HG02763 (cell line): Measurements from ENCODE around the gene MAP7D2.
A peak's percentile ranks its signal among the peaks of the same experiment; 100 is the strongest.
"Not testable (repeated sequence)": the region's sequence is repeated elsewhere in the genome, so short reads cannot be mapped to it uniquely, and the experiment has no call there.

Experiments
- ATAC-seq: cut with Tn5 transposase; IDR thresholded peaks from one replicate; pipeline ENCODE4 v1.9.1; 2021; ENCODE audit warnings: mild to moderate bottlenecking, moderate library complexity; ENCODE audit not compliant: unreplicated experiment

MAP7D2 gene

DNA sequence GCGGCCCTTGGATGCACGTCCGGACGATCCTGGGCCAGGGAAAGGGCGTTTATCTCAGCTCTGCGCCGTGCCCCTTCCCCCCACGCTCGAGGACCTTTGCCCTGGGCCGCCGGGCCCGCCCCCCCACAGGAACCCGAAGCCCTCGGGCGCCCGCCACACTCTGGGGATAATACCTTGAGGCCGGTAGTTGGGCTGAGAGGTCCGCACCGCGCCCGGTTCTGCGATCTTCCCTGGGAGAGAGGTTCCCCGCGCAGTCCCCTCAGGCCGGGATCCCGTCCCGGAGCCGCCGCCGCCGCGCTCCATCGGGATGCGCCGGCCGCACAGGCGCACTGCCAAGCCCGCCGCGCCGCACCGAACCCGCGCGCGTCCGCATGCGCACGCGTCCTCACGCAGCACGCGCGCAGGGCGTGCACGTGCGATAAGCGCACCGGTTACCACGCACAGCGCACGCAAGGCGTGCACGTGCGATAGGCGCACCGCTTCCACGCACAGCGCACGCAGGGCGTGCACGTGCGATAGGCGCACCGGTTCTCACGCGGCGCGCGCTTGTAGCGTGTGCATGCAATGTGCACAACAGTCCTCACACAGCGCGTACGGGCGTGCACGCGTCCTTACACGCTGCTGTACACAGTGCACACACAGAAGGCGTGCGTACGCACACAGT is at the start of gene MAP7D2:
TSS of gene MAP7D2 (minus strand) at position 331 of the 664 bp plus-strand sequence. CDS start at position 303, 28 bp downstream.
- no peak for ATAC-seq

GRCh38 chrX:20162516-20162915 is 45.8 kb upstream of the MAP7D2 start:
- ATAC-seq: not testable (repeated sequence)

GRCh38 chrX:20159797-20160385 is 43.2 kb upstream of the MAP7D2 start:
- ATAC-seq: no peak

DNA sequence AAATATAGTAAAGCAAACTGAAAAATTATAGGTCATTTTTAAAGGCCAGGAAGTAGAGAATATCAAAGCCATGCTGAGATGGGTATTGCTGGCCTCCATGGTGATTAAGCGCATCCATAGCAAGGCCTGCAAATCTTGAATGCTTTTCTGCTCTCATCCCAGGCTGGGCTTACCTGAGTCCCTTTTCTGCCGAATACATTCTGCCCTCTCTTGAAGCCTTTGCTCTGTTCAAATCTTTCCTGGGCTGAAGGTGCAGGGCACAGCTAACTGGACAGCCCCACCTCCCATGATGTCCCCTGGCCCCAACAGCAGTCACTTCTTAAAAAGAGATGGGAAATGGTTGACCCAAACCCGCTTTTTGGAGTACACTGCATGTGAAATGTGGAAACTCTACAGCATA is 35.0 kb upstream of the MAP7D2 start:
- ATAC-seq: no peak

GRCh38 chrX:20149326-20149725 is 32.6 kb upstream of the MAP7D2 start:
- no peak for ATAC-seq

DNA sequence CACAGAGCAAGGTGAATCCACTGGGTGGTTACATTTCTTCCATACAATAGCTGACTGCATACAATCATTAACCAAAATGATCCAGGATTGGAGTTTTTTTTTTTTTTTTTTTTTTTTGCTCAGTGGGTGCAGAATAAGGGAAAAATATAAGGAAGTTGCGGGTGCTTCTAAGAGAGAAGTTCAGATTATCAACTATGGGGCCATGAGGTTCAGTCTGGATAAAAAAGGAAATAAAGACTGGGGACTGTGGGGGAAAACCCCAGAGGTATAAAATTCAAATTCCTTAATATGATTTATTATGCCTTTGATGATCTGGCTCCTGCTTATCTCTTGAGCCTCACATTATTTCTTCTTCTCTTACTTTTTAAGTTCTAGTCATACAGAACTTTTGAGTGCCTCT is 30.9 kb upstream of the MAP7D2 start:
- ATAC-seq: no peak

- no peak for ATAC-seq
Measured at GRCh38 chrX:20144491-20144890, 27.8 kb upstream of the MAP7D2 start.

GRCh38 chrX:20143561-20143960 is 26.9 kb upstream of the MAP7D2 start:
- no peak for ATAC-seq

GRCh38 chrX:20143111-20143510 is 26.4 kb upstream of the MAP7D2 start:
- ATAC-seq: no peak

GRCh38 chrX:20141281-20142220 is 24.8 kb upstream of the MAP7D2 start, which contains the start of gene EIF1AX:
Gene EIF1AX (minus strand): TSS chrX:20141838. CDS start chrX:20141640, 198 bp downstream.
- peak; percentile 99 for ATAC-seq

DNA sequence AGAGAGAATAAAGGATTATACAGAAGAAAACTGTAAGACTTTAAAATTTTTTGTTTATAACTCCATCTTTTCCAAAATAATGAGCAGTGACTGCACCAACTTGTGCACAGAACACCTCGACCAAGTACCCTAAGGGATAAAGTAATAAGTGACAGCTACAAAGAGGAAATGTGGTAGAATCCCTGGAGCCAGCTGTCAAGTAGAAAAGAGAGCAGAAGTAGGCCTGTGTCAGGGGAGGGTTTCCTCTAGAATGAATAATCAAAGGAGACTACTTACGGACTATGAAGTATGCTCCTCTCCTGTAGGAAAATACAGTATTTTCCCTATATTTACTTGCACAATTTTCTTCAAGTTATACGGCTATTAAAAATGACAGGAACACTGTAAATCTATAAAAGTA is 23.7 kb upstream of the MAP7D2 start:
- no peak for ATAC-seq

DNA sequence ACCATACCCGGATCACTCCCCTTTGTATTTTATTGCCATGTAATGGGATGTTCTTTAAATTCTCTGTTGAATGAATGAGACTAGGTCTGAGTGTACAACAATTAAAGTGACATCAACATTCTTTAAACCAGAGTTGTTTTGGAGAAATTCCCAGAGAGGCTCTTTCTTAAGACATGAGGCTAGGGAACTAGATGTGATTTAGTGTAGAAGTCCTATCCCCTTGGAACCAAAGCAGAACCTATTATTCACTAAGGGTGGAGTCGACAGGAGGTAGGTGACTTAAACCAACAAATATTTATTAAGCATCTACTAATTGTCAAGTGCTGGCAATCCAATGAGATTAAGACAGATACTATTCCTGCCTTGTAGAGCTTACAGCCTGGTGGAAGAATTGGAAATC is 23.3 kb upstream of the MAP7D2 start:
- no peak for ATAC-seq

- ATAC-seq: no peak
Measured at GRCh38 chrX:20135944-20136343, 19.2 kb upstream of the MAP7D2 start.

- no peak for ATAC-seq
Measured at GRCh38 chrX:20132666-20133065, 16.0 kb upstream of the MAP7D2 start.

DNA sequence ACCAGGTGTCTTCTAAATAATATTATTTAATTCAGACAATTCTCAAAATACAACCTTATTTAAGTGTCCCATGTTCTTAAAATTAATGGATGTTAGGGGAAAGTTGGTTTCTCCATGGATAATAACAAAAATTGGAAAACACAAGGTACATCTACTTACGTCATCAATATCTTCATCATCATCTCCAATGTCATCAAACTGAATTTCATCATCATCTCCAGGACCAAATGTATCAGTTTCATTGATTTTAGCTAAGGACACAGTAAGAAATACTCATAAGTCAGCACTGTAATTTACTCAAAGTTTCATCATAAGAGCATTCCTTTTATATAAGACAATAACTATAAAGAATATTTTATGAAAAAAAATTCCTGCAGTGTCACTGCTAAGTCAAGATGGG is 13.7 kb upstream of the MAP7D2 start:
- ATAC-seq: no peak

- no peak for ATAC-seq
Measured at GRCh38 chrX:20129547-20129946, 12.8 kb upstream of the MAP7D2 start.

- no peak for ATAC-seq
Measured at GRCh38 chrX:20128670-20129069, 12.0 kb upstream of the MAP7D2 start.

GRCh38 chrX:20127440-20127839 is 10.7 kb upstream of the MAP7D2 start:
- peak; percentile 46 for ATAC-seq

GRCh38 chrX:20126833-20127232 is 10.1 kb upstream of the MAP7D2 start:
- ATAC-seq: not testable (repeated sequence)

- no peak for ATAC-seq
Measured at GRCh38 chrX:20124964-20125363, 8.3 kb upstream of the MAP7D2 start.

DNA sequence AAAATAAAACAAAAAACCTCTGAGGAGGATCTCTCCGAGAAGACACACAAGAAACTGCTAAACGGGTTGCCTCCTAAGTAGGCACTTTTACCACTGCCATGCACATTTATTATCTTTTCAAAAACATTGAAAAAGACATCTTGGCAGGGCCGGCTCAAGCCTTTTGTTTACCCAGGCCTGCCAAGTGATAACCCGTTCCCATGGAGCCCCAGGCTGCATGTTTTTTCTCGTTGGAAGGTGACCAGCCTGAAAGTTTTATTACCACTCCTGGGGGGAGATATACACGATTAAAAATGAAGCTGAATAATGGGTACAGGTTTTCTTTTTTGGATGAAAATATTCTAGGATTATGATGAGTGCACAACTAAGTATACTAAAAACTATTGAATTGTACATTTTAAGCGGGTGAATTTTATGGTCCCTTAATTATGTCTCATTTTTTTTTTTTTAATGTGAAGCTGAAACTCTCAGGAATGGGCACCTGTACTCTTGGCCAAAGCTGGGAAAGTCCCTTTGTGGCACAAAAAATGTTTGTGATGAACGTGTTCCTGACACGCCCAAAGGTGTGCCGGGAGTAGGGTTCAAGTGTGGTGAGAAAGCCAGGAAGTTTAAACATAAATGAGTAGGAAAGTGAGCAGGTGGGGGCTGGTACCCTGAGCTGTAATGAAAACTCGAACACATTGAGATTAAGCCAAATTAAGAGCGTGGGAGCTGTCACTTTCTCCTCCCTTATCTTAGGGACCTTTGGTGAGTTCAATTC is 1.5 kb upstream of the MAP7D2 start:
- ATAC-seq: no peak
